Measurements from ENCODE around the gene CYP27A1. TPM values are rescaled to one million over a fixed set of nuclear protein-coding genes. Genes with fewer than 3 reads are reported as not detected.
A peak's percentile ranks its signal among the peaks of the same experiment; 100 is the strongest.

CYP27A1 gene
- total and polyA plus RNA-seq, 2 of the 8 experiments (the other 6 are each of a cell fraction or from before 2014, with no cell fraction given) = 5.4 to 14.7 TPM

- TF ChIP-seq ATF2 (IDR thresholded peaks at IDR 0.05; ENCODE audit: low read length) (no peak), EZH2 (IDR thresholded peaks at IDR 0.05; ENCODE audit: low read depth, low read length, severe bottlenecking) (peak; percentile 65), SRF (IDR thresholded peaks at IDR 0.05; ENCODE audit: low read depth, low read length) (no peak), NRF1 (IDR thresholded peaks at IDR 0.05; ENCODE audit: low read depth, low read length) (no peak), KDM4A (IDR thresholded peaks at IDR 0.05; ENCODE audit: low read depth, low read length, severe bottlenecking) (no peak), JUND (IDR thresholded peaks at IDR 0.05; ENCODE audit: low read length) (no peak), RXRA (IDR thresholded peaks at IDR 0.05; ENCODE audit: insufficient read depth, low read depth, low read length) (no peak), SUZ12 (IDR thresholded peaks at IDR 0.05; ENCODE audit: low read length) (peak; percentile 19; the same call in 1 of the 2 replicates), RAD21 (IDR thresholded peaks at IDR 0.05 in 1 of 2, conservative IDR thresholded peaks at IDR 0.05 in 1 of 2; ENCODE audit: low read depth in 2 of 2, low read length in 2 of 2) (peak; percentile 93 to 94), TBP (IDR thresholded peaks at IDR 0.05; ENCODE audit: low read depth, low read length) (peak; percentile 79), RNF2 (IDR thresholded peaks at IDR 0.05; ENCODE audit: borderline replicate concordance, low read depth, low read length, missing control alignments, poor library complexity, severe bottlenecking) (peak; percentile 31), CEBPB (IDR thresholded peaks at IDR 0.05; ENCODE audit: low read depth, low read length) (no peak), BRCA1 (IDR thresholded peaks at IDR 0.05; ENCODE audit: low read depth, low read length) (no peak), BACH1 (IDR thresholded peaks at IDR 0.05; ENCODE audit: low read length) (no peak)
These were observed 71.1 kb downstream of the CYP27A1 start (continued) for GRCh38 chr2:218852911-218853667.
